ENCODE results near the gene LAMB1.
"Not testable (repeated sequence)": the region's sequence is repeated elsewhere in the genome, so short reads cannot be mapped to it uniquely, and the experiment has no call there.

The LAMB1 gene

GRCh38 chr7:107946451-107946850, 56.5 kb downstream of the LAMB1 start:
- no peak for DNase-seq (ENCODE audit: low read depth in 2 of 2)

DNA sequence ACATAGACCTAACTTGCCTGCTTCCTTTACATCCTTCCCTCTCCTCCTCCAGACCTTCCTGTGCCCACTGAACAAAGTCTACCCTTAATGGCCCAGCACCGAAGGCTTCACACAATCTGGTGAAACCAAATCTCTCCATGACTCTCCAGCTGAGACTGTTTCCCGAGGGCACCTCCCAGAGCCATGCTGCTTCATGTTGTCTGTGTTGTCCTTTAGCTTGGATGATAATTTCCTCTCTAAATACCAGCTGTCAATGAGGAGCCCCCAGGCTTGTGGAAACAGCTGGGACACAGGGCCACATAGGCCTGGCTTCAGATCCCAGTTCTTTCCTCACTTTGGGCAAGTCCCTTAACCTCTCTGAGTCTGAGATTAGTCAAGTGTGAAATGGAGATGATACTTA, 57.6 kb downstream of the LAMB1 start:
- DNase-seq (ENCODE audit: low read depth in 2 of 2) = no peak

DNA sequence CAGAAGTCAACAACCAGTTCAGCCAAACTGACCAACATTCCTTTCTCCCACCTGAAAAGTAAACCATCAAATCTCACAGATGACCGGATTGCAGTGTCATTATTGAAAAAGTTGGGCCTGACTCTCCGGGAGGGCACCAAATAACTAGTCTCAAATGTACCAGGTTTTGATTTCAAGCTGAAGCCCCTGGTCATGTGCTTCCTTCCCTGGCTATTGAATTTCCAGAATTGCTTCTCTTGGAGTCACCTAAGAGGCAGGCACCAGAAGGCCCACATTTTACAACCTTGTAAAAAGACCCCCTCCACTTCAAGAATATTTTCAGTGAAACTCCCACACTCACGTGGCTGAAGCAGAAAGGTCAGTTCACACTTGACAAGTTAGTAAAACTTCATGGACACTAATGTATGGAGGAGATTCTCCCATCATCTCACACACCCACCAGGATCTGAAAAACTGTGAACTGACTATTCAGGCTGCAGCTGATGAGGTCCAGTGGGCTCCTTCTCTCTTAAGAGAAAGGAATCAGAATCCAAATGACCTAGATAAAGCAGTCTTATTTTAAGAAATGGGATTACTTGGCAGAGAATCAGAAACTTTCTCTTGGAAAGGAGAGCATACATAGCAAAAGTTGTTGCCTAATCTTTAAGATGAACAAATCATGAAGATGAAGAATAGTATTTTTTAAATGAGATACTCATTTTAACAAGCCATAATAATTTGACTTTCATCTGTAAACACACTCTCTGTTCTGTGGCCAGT, 58.4 kb downstream of the LAMB1 start:
- no peak for DNase-seq (ENCODE audit: low read depth in 2 of 2)

- no peak for DNase-seq (ENCODE audit: low read depth in 2 of 2)
These were observed 59.9 kb downstream of the LAMB1 start for GRCh38 chr7:107943018-107943417.

DNA sequence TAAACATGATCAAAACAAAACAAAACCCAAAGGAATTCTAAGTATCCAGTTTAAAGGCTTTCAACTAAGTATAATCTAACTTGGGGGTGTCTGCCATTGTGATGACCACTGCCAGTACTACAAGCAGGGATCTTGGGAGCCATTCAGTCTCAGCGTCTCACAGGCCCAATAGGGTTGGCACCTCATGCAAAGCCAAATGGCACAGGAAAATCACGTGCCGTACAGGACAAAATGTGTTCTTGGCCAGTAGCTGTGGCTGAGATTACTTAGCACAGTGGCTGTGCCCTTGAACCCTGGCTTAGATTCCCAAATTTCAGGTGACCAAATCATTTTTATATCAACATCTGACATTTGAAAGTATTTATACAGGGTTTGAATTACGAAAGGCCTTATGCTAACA, 62.0 kb downstream of the LAMB1 start:
- DNase-seq (ENCODE audit: low read depth in 2 of 2) = no peak

DNA sequence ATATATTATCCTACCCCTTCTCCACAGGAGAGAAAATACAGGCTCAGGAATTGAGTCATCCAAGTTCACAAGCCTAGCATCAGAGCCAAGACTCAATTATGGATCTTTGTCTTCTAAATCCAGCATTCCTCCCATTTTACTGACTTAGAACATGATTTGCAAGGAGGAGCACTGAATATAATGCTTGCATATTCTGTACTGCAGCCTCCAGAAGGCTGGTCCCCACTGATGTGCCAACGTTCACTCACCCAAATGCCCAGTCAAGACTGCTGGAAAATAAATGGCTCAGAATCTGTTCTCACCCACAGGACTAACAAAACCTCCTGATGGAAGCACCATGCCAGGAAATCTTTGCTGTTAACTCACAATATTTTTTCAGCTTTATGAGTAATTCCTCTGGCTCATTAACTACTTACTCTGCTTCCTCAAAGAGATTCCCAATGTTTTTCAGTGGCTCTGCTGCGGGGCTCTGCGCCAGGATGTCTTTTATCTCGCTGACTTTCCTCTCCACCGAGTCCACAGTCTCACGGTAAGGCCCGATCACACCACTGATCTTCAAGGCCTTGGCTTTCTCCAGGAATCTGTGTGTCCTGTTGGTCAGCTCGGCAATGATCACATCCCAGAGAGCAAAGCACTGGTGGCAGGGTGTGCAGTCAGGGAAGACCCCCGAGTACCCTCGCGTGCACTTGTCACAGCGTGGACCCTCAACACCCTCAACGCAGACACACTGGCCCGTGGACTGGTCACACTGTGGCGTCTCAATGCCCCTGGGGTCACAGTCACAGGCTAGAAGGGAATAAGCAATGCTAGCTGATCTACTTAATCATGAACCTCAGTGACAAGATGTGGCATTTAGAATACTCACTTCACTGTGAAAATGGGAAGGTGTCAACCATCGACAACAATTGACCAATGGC, 63.1 kb downstream of the LAMB1 start:
- no peak for DNase-seq (ENCODE audit: low read depth in 2 of 2)

DNA sequence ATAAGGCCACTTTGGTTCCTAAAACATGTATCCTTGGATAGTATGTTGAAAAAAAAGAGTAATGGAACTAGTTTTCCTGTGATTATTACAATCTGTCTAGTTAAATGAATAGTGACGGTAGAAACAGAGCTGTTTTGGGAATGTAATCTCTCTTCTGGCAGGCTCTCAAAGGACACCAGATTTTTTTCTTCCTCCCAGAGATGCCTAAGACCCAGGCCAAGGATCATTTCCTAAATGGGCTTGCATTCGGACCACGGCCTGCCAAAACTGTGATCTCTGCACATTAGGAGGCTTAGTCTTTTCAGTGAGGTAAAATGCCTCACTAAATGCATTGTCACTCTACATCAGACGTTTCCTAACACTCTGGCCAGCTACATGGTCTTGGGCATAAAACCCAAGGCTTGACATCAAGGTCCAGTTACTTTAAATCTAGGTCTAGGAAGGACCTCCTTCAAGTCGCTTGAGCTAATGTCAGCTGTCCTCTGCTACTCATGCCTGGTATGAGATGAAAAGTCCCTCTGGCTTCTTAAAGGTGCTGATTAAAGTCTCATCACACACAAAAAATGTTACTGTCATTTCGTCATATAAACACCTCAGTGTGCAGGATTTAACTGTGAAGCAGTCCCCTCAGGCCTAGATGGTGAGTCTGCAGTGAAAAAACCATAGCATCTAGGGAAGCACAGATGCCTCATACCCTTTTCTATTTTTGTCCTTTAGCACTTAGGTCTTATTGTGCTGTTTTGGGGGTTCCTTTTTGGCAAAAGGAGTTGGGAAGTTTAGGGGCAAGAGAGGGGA, 64.3 kb downstream of the LAMB1 start:
- DNase-seq (ENCODE audit: low read depth in 2 of 2) = no peak

GRCh38 chr7:107937531-107937930, 65.4 kb downstream of the LAMB1 start:
- DNase-seq (ENCODE audit: low read depth in 2 of 2) = no peak

- no peak for DNase-seq (ENCODE audit: low read depth in 2 of 2)
These were observed 66.6 kb downstream of the LAMB1 start for GRCh38 chr7:107936312-107936711.

- no peak for DNase-seq (ENCODE audit: low read depth in 2 of 2)
These were observed 67.8 kb downstream of the LAMB1 start for GRCh38 chr7:107934991-107935770.

GRCh38 chr7:107933386-107934013, 69.5 kb downstream of the LAMB1 start:
- no peak for DNase-seq (ENCODE audit: low read depth in 2 of 2)

GRCh38 chr7:107932805-107933204, 70.2 kb downstream of the LAMB1 start:
- DNase-seq (ENCODE audit: low read depth in 2 of 2) = no peak

DNA sequence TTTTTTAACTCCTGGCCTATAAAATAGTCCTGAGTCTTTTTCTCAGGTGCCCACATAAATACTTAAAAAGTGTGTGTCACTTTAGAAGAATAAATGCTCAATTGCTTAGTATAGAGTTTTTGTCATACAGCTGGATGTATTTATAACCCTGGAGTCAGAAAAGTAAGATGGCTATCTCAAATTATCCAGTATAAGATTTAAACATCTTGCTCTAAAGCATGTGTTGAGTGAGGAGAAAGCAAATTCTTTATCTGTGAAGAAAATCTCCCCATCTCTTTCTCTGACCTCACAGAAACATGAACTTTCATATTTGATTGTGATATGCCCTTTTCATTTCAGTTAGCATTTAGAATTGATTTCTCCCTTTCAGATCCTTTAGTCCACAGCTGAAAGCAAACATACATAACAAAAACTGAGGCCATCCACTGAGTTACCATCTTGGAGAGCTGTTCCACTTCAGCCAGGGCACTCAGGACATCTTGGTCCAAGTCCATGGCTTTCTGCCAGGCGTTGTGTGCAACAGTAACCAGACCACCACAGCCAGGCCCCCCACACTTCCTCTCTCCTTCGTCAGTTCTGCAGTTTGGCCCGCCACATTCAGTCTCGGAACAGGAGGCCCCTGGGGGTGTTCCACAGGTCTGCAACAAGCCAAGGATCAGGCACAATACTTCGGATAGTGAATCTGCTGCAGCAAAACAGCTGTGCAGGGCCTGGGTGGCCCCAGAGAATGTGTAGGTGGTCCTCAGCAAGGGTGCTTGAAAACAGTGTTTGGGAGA, 71.0 kb downstream of the LAMB1 start:
- no peak for DNase-seq (ENCODE audit: low read depth in 2 of 2)

- no peak for DNase-seq (ENCODE audit: low read depth in 2 of 2)
These were observed 76.5 kb downstream of the LAMB1 start for GRCh38 chr7:107926481-107926880.

DNA sequence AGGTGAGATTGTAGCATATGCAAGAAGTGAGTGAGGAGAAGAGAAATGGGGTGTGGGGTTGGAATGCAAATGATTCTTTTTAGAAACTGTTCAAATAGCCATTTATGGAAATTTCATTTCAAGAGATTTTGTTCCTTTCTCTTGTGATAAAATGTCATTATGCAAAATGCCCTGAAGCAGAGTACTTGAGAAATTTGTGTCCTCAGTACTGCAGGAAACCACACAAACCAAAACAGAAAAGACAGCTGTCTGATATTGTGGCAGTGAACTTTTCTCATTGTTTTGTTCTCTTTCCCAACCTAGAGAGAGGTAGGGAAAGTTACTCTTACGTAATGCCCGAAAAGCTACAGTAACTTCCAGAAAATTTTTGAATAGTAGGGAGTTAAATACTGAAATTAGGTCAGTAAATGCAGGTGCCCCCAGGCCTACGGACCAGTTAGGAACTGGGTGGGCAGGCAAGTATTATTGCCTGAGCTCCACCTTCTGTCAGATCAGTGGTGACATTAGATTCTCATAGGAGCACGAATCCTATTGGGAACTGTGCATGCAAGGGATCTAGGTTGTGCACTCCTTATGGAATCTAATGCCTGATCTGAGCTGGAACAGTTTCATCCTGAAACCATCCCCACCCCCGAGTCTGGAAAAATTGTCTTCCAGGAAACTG, 78.0 kb downstream of the LAMB1 start:
- no peak for DNase-seq (ENCODE audit: low read depth in 2 of 2)

DNA sequence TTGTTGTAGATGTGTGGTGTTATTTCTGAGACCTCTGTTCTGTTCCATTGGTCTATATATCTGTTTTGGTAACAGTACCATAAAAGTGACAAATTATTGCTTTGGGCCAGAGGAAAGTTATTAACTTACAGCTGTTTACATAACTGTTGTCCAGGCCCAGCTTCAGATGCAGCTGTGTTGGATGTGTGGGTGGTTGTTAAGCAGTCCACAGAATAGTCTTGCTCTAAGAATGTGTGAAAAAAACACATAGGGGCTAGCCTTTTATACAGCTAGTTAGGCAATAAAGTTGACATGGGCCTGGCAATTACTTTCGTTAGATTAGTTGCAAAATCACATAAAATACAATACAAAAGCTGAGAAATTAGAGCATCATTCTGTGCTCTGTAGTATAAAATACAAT, 80.1 kb downstream of the LAMB1 start:
- DNase-seq (ENCODE audit: low read depth in 2 of 2) = no peak

- DNase-seq (ENCODE audit: low read depth in 2 of 2) = not testable (repeated sequence)
These were observed 81.1 kb downstream of the LAMB1 start for GRCh38 chr7:107921826-107922225.

GRCh38 chr7:107920048-107920772, 82.8 kb downstream of the LAMB1 start:
- DNase-seq (ENCODE audit: low read depth in 2 of 2) = no peak

DNA sequence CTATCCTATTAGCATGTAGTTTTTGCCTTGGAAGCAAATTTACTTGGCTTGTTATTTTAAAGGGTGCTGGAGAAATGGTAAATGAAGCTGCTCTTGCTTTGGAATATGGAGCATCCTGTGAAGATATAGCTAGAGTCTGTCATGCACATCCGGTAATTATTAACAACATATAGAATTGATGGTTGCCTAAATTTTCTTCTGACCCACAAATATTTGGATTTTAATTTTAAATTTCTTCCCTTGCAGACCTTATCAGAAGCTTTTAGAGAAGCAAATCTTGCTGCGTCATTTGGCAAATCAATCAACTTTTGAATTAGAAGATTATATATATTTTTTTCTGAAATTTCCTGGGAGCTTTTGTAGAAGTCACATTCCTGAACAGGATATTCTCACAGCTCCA, 84.0 kb downstream of the LAMB1 start:
- DNase-seq (ENCODE audit: low read depth in 2 of 2) = no peak

All from stimulated activated CD8-positive, alpha-beta memory T cell treated with anti-CD3 and anti-CD28 coated beads, Interleukin-2, amount 100 ng/mL, for 1 hour (primary cell).